Ishikawa (cell line): ENCODE measurements around the gene ARSJ.

Experiments used
- EP300 ChIP-seq: IDR thresholded peaks from 2 replicates; pipeline ENCODE4 v1.6.1; 2012; ENCODE audit warnings: borderline replicate concordance
- TCF12 ChIP-seq: IDR thresholded peaks from 2 replicates; pipeline ENCODE4 v1.6.1; 2012; ENCODE audit warnings: low read depth

- no peak for TF ChIP-seq EP300
- TF ChIP-seq TCF12 = no peak
Observed at GRCh38 chr4:113996599-113997177, 17.2 kb upstream of the ARSJ start.
